Measurements from ENCODE around the gene GYPA. TPM values are rescaled to one million over a fixed set of nuclear protein-coding genes. Genes with fewer than 3 reads are reported as not detected.
"Not testable (repeated sequence)": the region's sequence is repeated elsewhere in the genome, so short reads cannot be mapped to it uniquely, and the experiment has no call there.

The GYPA gene
- total RNA-seq, 1 experiment from 2014 or later: not detected

- H3K9me3 ChIP-seq (ENCODE audit: low read length); intact Hi-C loops (cut with micrococcal nuclease); H3K36me3 ChIP-seq (ENCODE audit: low read depth, low read length); H3K9ac ChIP-seq (ENCODE audit: low read length); DNase-seq; H4K20me1 ChIP-seq (ENCODE audit: low read length); CTCF ChIA-PET; H3K27ac ChIP-seq (ENCODE audit: low read length); H3K9me2 ChIP-seq (replicated peaks; ENCODE audit: low read length); H3K4me3 ChIP-seq (ENCODE audit: low read length); ATAC-seq; BruUV-seq (replicated peaks); H3F3A ChIP-seq (ENCODE audit: low read length, unreplicated experiment); H2AFZ ChIP-seq (ENCODE audit: low read length); H3K4me2 ChIP-seq (ENCODE audit: low read length); POLR2A ChIA-PET (ENCODE audit: unreplicated experiment); H3K27me3 ChIP-seq (ENCODE audit: low read length); H3K4me1 ChIP-seq (ENCODE audit: insufficient read depth, low read length); H3K79me2 ChIP-seq (ENCODE audit: low read length): not testable (repeated sequence)
Measured at GRCh38 chr4:144061556-144061955, 79.0 kb downstream of the GYPA start.

- H3K9ac ChIP-seq (ENCODE audit: low read length); BruUV-seq (replicated peaks); H3K36me3 ChIP-seq (ENCODE audit: low read depth, low read length); H3K4me2 ChIP-seq (ENCODE audit: low read length); H2AFZ ChIP-seq (ENCODE audit: low read length); H3K9me2 ChIP-seq (replicated peaks; ENCODE audit: low read length); POLR2A ChIA-PET (ENCODE audit: unreplicated experiment); intact Hi-C loops (cut with micrococcal nuclease); H4K20me1 ChIP-seq (ENCODE audit: low read length); H3K79me2 ChIP-seq (ENCODE audit: low read length); CTCF ChIA-PET; DNase-seq; H3K4me1 ChIP-seq (ENCODE audit: insufficient read depth, low read length); ATAC-seq; H3F3A ChIP-seq (ENCODE audit: low read length, unreplicated experiment); H3K9me3 ChIP-seq (ENCODE audit: low read length); H3K4me3 ChIP-seq (ENCODE audit: low read length); H3K27ac ChIP-seq (ENCODE audit: low read length); H3K27me3 ChIP-seq (ENCODE audit: low read length): not testable (repeated sequence)
Measured at GRCh38 chr4:144060234-144060859, 80.2 kb downstream of the GYPA start.

Other genes with a start within 250 kb of the GYPA start
- gene GYPE, start 235.2 kb downstream of the GYPA start, total RNA-seq (2014; rRNA removed): not detected in 2 replicates
- gene GYPB, start 121.3 kb downstream of the GYPA start, total RNA-seq (2014; rRNA removed): not detected in 2 replicates